VCaP (cell line): Measurements from ENCODE around the gene KCMF1.

Experiments
- H3K27ac ChIP-seq: fragments of 450-650 bp; 2 replicates; pipeline ENCODE4 v1.5.1; 2017
- CTCF ChIP-seq: fragments of 450-650 bp; conservative IDR thresholded peaks from 2 replicates; pipeline ENCODE4 v1.5.1; 2017; ENCODE audit warnings: mild to moderate bottlenecking, moderate library complexity

The KCMF1 gene

DNA sequence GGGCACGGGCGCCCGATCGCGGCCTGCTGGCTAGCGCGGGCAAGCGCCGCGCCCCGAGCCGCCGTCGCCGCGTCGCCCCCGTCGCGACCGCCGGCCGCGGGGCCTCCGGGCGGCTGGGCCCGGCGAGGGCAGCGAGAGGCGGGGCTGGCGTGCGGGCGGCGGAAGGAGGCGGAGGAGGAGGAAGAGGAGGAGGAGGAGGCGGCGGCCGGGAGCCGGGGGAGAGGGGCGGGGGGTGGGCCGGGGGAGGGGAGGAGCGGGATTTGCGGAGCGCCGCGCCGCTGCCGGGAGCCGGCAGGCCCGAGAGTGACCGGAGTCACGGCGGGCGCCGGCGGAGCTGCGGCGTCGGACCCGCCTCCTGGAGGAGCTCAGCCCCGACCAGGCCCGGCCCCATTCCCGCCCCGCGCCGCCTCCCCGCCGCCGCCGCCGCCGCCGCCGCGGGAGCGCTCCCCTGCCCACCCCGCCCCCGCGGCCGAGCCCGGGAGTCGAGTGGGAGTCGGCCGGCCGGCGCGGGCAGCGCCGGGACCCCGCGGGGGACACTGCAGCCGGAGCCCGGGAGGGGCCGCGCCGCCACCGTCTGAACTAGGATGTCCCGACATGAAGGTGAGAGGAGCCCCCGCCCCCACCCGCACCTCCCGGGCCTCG is at the start of gene KCMF1:
Gene KCMF1 (plus strand): TSS at position 294 of the 642 bp plus-strand sequence. CDS start 291 bp downstream, at position 585.
- no peak for TF ChIP-seq CTCF
- H3K27ac ChIP-seq, result peak within 1 kb of the TSS; percentile 96

GRCh38 chr2:84923009-84923408 is 48.0 kb upstream of the KCMF1 start:
- TF ChIP-seq CTCF, result no peak
- H3K27ac ChIP-seq, result peak overlapping the region; percentile 14; the same call in 1 of the 2 replicates

DNA sequence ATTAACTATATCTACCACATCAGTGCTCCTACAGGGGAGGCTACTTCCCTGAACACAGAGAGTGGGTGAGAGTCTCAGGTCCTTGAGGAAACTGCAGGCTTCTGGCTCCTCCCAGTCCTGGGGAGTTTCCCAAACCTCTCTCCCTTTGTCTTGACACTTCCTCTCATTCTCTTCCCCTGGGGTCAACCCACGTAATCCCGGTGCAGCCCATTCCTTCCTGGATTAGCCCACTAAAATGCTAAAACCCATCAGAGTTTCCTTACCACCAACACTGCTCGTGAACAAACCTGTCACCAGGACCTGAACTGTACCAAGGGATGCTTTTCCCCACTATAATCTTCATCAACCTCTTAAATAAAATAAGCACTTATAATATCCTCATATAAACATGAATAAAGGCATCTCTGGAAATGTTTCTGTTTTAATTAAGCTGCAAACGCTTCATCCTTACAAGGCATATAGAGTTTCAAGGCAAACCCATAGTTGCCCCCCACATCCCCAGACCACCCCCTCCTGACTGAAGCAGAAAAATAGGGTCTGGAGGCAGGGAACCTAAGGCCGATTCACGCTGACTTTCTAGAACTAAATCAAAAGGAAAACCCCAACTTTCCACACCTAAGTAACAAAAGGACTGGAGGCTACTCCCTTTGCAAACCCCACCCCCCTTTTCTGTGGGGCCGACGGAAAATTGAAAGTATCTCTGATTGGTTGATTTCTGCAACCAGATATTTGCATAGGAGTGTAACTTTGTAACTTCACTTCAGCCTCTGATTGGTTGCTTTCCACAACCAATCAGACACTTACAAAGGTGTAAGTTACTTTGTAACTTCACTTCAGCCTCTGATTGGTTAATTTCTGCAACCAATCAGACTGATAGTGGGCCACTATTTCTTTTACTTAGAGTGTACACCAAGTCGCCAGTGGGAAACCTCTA is 46.5 kb upstream of the KCMF1 start:
- H3K27ac ChIP-seq, result peak overlapping the region; percentile 36; the same call in 1 of the 2 replicates
- no peak for TF ChIP-seq CTCF

DNA sequence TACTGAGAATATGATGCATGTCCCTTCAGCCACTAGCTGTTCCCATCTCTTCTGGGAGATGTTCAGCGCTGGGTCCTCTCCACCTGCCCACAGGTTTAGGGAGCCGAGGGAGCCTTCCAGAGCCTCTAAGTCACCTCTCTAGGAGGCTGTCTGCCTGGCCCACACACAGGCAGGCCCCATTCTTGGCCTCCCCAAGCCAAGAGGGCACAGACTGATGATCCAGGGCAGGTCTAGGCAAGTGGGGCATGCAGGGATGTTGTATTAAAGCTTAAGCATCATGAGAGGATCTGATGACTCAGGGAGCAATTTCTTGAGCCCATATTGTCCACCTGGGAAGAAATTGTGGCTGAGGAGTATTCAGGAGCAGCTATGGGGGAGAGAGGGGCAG is 45.6 kb upstream of the KCMF1 start:
- no peak for TF ChIP-seq CTCF
- no peak overlapping the region for H3K27ac ChIP-seq

DNA sequence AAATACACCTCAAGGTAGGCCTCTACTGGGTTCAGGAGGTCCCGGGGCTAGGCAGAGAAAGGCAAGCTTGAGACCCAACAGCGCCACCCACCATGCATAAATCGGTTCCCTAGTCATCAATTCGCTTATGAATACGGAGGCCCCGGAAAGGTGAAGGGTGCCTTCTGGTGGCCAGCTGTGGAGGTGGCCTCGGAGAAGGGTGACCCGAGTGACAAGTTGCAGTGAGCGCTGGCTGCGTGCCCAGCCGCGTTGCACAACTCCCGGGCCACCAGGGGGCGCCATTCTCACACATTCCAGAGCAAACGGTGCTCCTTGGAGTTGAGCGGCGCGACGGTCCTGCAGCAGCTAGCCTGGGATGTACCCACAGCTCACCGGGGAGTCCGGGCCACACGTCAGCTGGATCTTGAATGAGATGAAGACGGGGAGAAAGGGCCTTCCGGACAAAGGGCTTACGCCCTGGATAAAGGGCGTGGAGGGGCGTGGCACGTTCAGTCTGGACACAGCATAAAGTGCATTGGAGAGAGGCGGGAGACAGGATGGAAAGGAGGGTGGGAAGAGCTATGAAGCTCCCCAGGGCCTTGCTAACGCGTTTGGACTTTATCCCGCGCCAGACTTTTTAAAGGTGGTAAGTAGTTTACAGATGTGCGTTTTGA is 45.1 kb upstream of the KCMF1 start:
- H3K27ac ChIP-seq, result no peak overlapping the region
- TF ChIP-seq CTCF, result peak; percentile 91

DNA sequence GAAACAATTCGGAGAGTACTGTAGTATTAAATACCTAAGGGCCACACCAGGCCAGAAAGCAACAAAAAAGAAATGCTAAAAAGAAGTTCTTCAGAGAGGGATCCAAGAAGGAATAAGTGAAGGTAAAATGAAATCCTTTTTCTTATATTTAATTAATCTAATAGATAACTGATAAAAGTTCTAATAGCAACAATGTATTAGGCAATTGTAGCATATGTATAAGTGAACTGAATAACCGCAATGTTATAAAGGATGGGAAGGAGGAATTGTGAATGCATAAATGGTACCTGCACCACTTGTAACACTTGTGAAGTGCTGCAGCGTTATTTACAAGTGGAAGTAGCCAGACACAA is 43.7 kb upstream of the KCMF1 start:
- peak; percentile 3 for TF ChIP-seq CTCF
- H3K27ac ChIP-seq, result peak overlapping the region; percentile 22; the same call in 1 of the 2 replicates

DNA sequence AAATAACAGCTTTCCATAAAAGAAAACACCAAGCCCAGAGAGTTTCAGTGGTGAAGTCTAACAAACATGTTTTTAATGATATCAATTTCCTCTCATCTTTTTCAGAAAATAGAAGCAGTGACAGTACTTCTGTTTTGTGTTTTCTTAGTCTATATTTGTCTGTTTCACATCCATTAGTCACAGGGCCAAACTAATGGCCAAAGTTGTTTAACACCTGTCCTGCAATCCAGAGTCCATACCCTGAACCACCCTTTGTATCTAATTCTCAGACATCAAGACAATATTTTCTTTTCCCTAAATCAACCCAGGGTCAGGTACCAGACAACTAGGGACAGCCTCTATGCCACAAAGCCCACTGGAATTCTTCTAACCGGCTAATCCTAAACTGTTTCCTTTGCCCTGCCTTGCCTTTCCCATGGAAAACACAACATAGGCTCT is 39.6 kb upstream of the KCMF1 start:
- no peak for TF ChIP-seq CTCF
- H3K27ac ChIP-seq, result no peak overlapping the region
